ENCODE data around the gene MUC4. TPM values are rescaled to one million over a fixed set of nuclear protein-coding genes. Genes with fewer than 3 reads are reported as not detected.
"Not testable (repeated sequence)": the region's sequence is repeated elsewhere in the genome, so short reads cannot be mapped to it uniquely, and the experiment has no call there.

Gene MUC4
- total RNA-seq, 2 donors from 2014 or later = 0.12 TPM; not detected in 1

- not testable (repeated sequence) for H3K4me3 ChIP-seq; H3K4me1 ChIP-seq; H3K27me3 ChIP-seq; H3K27ac ChIP-seq; H3K9me3 ChIP-seq; DNase-seq (ENCODE audit: low spot score)
- H3K36me3 ChIP-seq = peaks cover 11% of the 10 kb centered on the region
Measured at GRCh38 chr3:195719514-195720254, 92.0 kb downstream of the MUC4 start.

GRCh38 chr3:195718477-195718984, 93.2 kb downstream of the MUC4 start:
- Histone ChIP-seq H3K27me3 (no peaks in the 10 kb centered on the region), H3K27ac (no peak overlapping the region), H3K36me3 (peaks cover 16% of the 10 kb centered on the region), H3K4me1 (no peaks in the 10 kb centered on the region), H3K9me3 (no peaks in the 10 kb centered on the region), H3K4me3 (no peak overlapping the region)
- no peak for DNase-seq (ENCODE audit: low spot score)
- TF ChIP-seq, protein P1, sequence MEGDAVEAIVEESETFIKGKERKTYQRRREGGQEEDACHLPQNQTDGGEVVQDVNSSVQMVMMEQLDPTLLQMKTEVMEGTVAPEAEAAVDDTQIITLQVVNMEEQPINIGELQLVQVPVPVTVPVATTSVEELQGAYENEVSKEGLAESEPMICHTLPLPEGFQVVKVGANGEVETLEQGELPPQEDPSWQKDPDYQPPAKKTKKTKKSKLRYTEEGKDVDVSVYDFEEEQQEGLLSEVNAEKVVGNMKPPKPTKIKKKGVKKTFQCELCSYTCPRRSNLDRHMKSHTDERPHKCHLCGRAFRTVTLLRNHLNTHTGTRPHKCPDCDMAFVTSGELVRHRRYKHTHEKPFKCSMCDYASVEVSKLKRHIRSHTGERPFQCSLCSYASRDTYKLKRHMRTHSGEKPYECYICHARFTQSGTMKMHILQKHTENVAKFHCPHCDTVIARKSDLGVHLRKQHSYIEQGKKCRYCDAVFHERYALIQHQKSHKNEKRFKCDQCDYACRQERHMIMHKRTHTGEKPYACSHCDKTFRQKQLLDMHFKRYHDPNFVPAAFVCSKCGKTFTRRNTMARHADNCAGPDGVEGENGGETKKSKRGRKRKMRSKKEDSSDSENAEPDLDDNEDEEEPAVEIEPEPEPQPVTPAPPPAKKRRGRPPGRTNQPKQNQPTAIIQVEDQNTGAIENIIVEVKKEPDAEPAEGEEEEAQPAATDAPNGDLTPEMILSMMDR (IDR thresholded peaks at IDR 0.05) = no peak

GRCh38 chr3:195717852-195718476, 93.8 kb downstream of the MUC4 start:
- Histone ChIP-seq H3K27ac (no peak overlapping the region), H3K36me3 (peaks cover 16% of the 10 kb centered on the region), H3K27me3 (no peaks in the 10 kb centered on the region), H3K9me3 (no peaks in the 10 kb centered on the region), H3K4me3 (no peak overlapping the region), H3K4me1 (no peaks in the 10 kb centered on the region)
- TF ChIP-seq, protein P1 (IDR thresholded peaks at IDR 0.05) = no peak
- no peak for DNase-seq (ENCODE audit: low spot score)

GRCh38 chr3:195717416-195717815, 94.3 kb downstream of the MUC4 start:
- TF ChIP-seq, protein P1 (IDR thresholded peaks at IDR 0.05) = no peak
- H3K9me3 ChIP-seq = no peaks in the 10 kb centered on the region
- H3K4me1 ChIP-seq = no peaks in the 10 kb centered on the region
- no peak overlapping the region for H3K4me3 ChIP-seq
- no peak for DNase-seq (ENCODE audit: low spot score)
- peaks cover 16% of the 10 kb centered on the region for H3K36me3 ChIP-seq
- H3K27me3 ChIP-seq = no peaks in the 10 kb centered on the region
- no peak overlapping the region for H3K27ac ChIP-seq

- Histone ChIP-seq H3K9me3 (no peaks in the 10 kb centered on the region), H3K36me3 (peaks cover 30% of the 10 kb centered on the region), H3K27me3 (no peaks in the 10 kb centered on the region), H3K27ac (no peak overlapping the region), H3K4me1 (no peaks in the 10 kb centered on the region), H3K4me3 (no peak overlapping the region)
- TF ChIP-seq, protein P1 (IDR thresholded peaks at IDR 0.05) = no peak
- DNase-seq (ENCODE audit: low spot score) = no peak
Measured at GRCh38 chr3:195715583-195716266, 96.0 kb downstream of the MUC4 start.

DNA sequence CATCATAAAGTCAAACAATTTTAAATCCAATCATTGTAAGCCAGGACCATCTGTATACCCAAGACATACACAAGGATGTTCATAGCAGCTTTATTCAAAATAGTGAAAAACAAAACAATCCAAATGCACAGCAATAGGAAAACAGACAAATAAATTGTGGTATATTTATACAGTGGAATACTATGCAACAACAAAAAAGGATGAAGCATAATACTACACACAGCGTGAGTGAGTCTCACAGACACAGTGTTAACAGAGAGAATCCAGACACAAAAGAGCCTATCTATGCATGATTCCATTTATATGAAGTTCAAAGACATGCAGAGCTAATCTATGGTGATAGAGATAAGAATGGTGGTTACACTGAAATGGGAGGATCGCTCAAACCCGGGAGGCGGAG, 96.6 kb downstream of the MUC4 start:
- no peaks in the 10 kb centered on the region for H3K27me3 ChIP-seq
- no peak overlapping the region for H3K4me3 ChIP-seq
- H3K36me3 ChIP-seq = peaks cover 35% of the 10 kb centered on the region
- H3K9me3 ChIP-seq = no peaks in the 10 kb centered on the region
- TF ChIP-seq, protein P1 (IDR thresholded peaks at IDR 0.05) = no peak
- no peak for DNase-seq (ENCODE audit: low spot score)
- no peaks in the 10 kb centered on the region for H3K4me1 ChIP-seq
- no peak overlapping the region for H3K27ac ChIP-seq
